HG02885 (cell line): ENCODE data around the gene RECQL5.
A peak's percentile ranks its signal among the peaks of the same experiment; 100 is the strongest.

Experiments used
- ATAC-seq: cut with Tn5 transposase; IDR thresholded peaks from one replicate; pipeline ENCODE4 v1.9.1; 2021; ENCODE audit warnings: mild to moderate bottlenecking; ENCODE audit not compliant: unreplicated experiment, poor library complexity

Gene RECQL5

GRCh38 chr17:75689441-75689873, 22.5 kb upstream of the RECQL5 start:
- ATAC-seq: no peak

- ATAC-seq: no peak
Observed at GRCh38 chr17:75688209-75688825, 21.4 kb upstream of the RECQL5 start.

GRCh38 chr17:75685499-75685898, 18.5 kb upstream of the RECQL5 start:
- no peak for ATAC-seq

- ATAC-seq: no peak
Observed at GRCh38 chr17:75684924-75685323, 18.0 kb upstream of the RECQL5 start.

GRCh38 chr17:75684249-75684648, 17.3 kb upstream of the RECQL5 start:
- no peak for ATAC-seq

GRCh38 chr17:75683583-75683982, 16.6 kb upstream of the RECQL5 start:
- ATAC-seq: no peak

GRCh38 chr17:75681289-75681688, 14.3 kb upstream of the RECQL5 start:
- no peak for ATAC-seq

GRCh38 chr17:75680431-75680830, 13.5 kb upstream of the RECQL5 start:
- no peak for ATAC-seq

- no peak for ATAC-seq
Observed at GRCh38 chr17:75679706-75680211, 12.8 kb upstream of the RECQL5 start.

GRCh38 chr17:75676461-75676860, 9.5 kb upstream of the RECQL5 start:
- ATAC-seq: no peak

GRCh38 chr17:75673487-75673886, 6.5 kb upstream of the RECQL5 start:
- ATAC-seq: no peak

GRCh38 chr17:75672011-75672410, 5.1 kb upstream of the RECQL5 start:
- ATAC-seq: no peak

- ATAC-seq: no peak
Observed at GRCh38 chr17:75670868-75671267, 3.9 kb upstream of the RECQL5 start.

GRCh38 chr17:75668489-75668888, 1.5 kb upstream of the RECQL5 start:
- ATAC-seq: no peak

GRCh38 chr17:75667825-75668224, 871 bp upstream of the RECQL5 start:
- ATAC-seq: no peak

- no peak for ATAC-seq
Observed at GRCh38 chr17:75665981-75666380, 973 bp downstream of the RECQL5 start.

- ATAC-seq: peak; percentile 69
Observed at GRCh38 chr17:75664099-75664549, 2.8 kb downstream of the RECQL5 start.

- ATAC-seq: no peak
Observed at GRCh38 chr17:75662511-75662910, 4.4 kb downstream of the RECQL5 start.

- no peak for ATAC-seq
Observed at GRCh38 chr17:75661531-75661930, 5.4 kb downstream of the RECQL5 start.

- no peak for ATAC-seq
Observed at GRCh38 chr17:75658237-75658636, 8.7 kb downstream of the RECQL5 start.

GRCh38 chr17:75654176-75654575, 12.8 kb downstream of the RECQL5 start:
- ATAC-seq: no peak

GRCh38 chr17:75652934-75653549, 13.9 kb downstream of the RECQL5 start:
- ATAC-seq: no peak
